HG03558 (cell line): ENCODE measurements around the gene LRRC34.

ENCODE experiments used
- ATAC-seq: cut with Tn5 transposase; IDR thresholded peaks from one replicate; pipeline ENCODE4 v1.9.1; 2021; ENCODE audit warnings: moderate number of reproducible peaks; ENCODE audit not compliant: unreplicated experiment; ENCODE audit errors: extremely low read depth

Gene LRRC34

GRCh38 chr3:169769287-169770181 lies 43.2 kb downstream of the LRRC34 start, which contains the start of gene ACTRT3:
Gene ACTRT3, minus strand, starts transcription at chr3:169769561. Its CDS starts 41 bp downstream, at chr3:169769520.
- no peak for ATAC-seq

- ATAC-seq = peak; percentile 36
Observed at GRCh38 chr3:169764882-169765612, 47.7 kb downstream of the LRRC34 start, which contains the start of gene TERC. Gene TERC, minus strand, starts transcription at chr3:169765060.

- ATAC-seq = peak; percentile 22
Observed at GRCh38 chr3:169764312-169764881, 48.3 kb downstream of the LRRC34 start.

GRCh38 chr3:169760479-169760878 lies 52.2 kb downstream of the LRRC34 start:
- no peak for ATAC-seq

- peak; percentile 54 for ATAC-seq
Observed at GRCh38 chr3:169759256-169759655, 53.4 kb downstream of the LRRC34 start.

GRCh38 chr3:169758359-169758994 lies 54.2 kb downstream of the LRRC34 start:
- no peak for ATAC-seq

GRCh38 chr3:169755488-169755887 lies 57.2 kb downstream of the LRRC34 start:
- no peak for ATAC-seq

- ATAC-seq = no peak
Observed at GRCh38 chr3:169754711-169755110, 58.0 kb downstream of the LRRC34 start.

- ATAC-seq = no peak
Observed at GRCh38 chr3:169751875-169752274, 60.8 kb downstream of the LRRC34 start.

GRCh38 chr3:169750665-169751064 lies 62.0 kb downstream of the LRRC34 start:
- ATAC-seq = no peak

GRCh38 chr3:169748670-169749069 lies 64.0 kb downstream of the LRRC34 start:
- no peak for ATAC-seq

GRCh38 chr3:169746924-169747323 lies 65.8 kb downstream of the LRRC34 start:
- ATAC-seq = no peak

- ATAC-seq = no peak
Observed at GRCh38 chr3:169744366-169745054, 68.2 kb downstream of the LRRC34 start.
